ENCODE data around the gene CACNA1E. TPM values are rescaled to one million over a fixed set of nuclear protein-coding genes. Genes with fewer than 3 reads are reported as not detected.

The CACNA1E gene
- total RNA-seq, 1 experiment from 2014 or later: 0.05 TPM

DNA sequence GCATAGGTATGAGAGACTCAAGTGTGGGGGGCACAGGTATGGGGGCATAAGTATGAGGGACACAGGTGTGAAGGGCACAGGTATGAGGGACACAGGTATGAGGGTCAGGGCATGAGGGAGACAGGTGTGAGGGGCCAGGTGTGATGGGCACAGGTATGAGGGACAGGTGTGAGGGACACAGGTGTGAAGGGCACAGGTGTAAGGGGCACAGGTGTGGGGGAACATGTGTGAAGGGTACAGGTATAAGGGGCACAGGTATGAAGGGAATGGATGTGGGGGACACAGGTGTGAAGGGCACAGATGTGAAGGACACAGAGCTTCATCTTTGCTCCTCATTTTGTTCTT lies 41.2 kb upstream of the CACNA1E start:
- Mint-ChIP-seq H3K27me3 (ENCODE audit: insufficient read depth, unreplicated experiment) (peaks cover 11% of the 10 kb centered on the region), H3K9me3 (ENCODE audit: unreplicated experiment) (no peaks in the 10 kb centered on the region), H3K4me3 (ENCODE audit: unreplicated experiment) (no peak overlapping the region), H3K4me1 (ENCODE audit: insufficient read depth, unreplicated experiment) (peaks cover 6% of the 10 kb centered on the region), H3K27ac (ENCODE audit: low read depth, unreplicated experiment) (no peak overlapping the region), H3K36me3 (ENCODE audit: insufficient read depth, unreplicated experiment) (no peaks in the 10 kb centered on the region)
- ChIA-PET CTCF (interaction anchor here (0.6 to 2.3 kb wide), 3 partner anchors 17 to 1069 kb away, joined by 3 to 12 read pairs (median 4); no protein-coding TSS in a partner anchor), POLR2A (interaction anchor here (0.6 kb wide), 1 partner anchor 172 kb away, joined by 3 read pairs; no protein-coding TSS in a partner anchor)
- BruUV-seq (replicated peaks): no TSS peak
- TF ChIP-seq, protein P1, sequence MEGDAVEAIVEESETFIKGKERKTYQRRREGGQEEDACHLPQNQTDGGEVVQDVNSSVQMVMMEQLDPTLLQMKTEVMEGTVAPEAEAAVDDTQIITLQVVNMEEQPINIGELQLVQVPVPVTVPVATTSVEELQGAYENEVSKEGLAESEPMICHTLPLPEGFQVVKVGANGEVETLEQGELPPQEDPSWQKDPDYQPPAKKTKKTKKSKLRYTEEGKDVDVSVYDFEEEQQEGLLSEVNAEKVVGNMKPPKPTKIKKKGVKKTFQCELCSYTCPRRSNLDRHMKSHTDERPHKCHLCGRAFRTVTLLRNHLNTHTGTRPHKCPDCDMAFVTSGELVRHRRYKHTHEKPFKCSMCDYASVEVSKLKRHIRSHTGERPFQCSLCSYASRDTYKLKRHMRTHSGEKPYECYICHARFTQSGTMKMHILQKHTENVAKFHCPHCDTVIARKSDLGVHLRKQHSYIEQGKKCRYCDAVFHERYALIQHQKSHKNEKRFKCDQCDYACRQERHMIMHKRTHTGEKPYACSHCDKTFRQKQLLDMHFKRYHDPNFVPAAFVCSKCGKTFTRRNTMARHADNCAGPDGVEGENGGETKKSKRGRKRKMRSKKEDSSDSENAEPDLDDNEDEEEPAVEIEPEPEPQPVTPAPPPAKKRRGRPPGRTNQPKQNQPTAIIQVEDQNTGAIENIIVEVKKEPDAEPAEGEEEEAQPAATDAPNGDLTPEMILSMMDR (IDR thresholded peaks at IDR 0.05; ENCODE audit: unreplicated experiment): no peak
- no peak for DNase-seq (ENCODE audit: unreplicated experiment)
- intact Hi-C loops (cut with micrococcal nuclease): no loop called here

- CTCF ChIA-PET: interaction anchor here (0.5 to 1.2 kb wide), 5 partner anchors 9 to 816 kb away, joined by 3 to 8 read pairs (median 3); no protein-coding TSS in a partner anchor
These were observed 40.0 kb upstream of the CACNA1E start for GRCh38 chr1:181443231-181443853.

GRCh38 chr1:181445436-181445835 lies 37.9 kb upstream of the CACNA1E start:
- H3K27me3 Mint-ChIP-seq (ENCODE audit: insufficient read depth, unreplicated experiment): peaks cover 11% of the 10 kb centered on the region
- no peaks in the 10 kb centered on the region for H3K9me3 Mint-ChIP-seq (ENCODE audit: unreplicated experiment)
- intact Hi-C loops (cut with micrococcal nuclease): no loop called here
- no peak for DNase-seq (ENCODE audit: unreplicated experiment)
- H3K4me3 Mint-ChIP-seq (ENCODE audit: unreplicated experiment): no peak overlapping the region
- no peak overlapping the region for H3K27ac Mint-ChIP-seq (ENCODE audit: low read depth, unreplicated experiment)
- TF ChIP-seq, protein P1 (IDR thresholded peaks at IDR 0.05; ENCODE audit: unreplicated experiment): no peak
- no TSS peak for BruUV-seq (replicated peaks)
- POLR2A ChIA-PET: no interaction called here
- peaks cover 6% of the 10 kb centered on the region for H3K4me1 Mint-ChIP-seq (ENCODE audit: insufficient read depth, unreplicated experiment)
- H3K36me3 Mint-ChIP-seq (ENCODE audit: insufficient read depth, unreplicated experiment): no peaks in the 10 kb centered on the region
- CTCF ChIA-PET: interaction anchor here (0.6 to 1.1 kb wide), 4 partner anchors 12 to 215 kb away, joined by 3 read pairs; no protein-coding TSS in a partner anchor

More at GRCh38 chr1:181443231-181443853, 40.0 kb upstream of the CACNA1E start:
- Mint-ChIP-seq H3K9me3 (ENCODE audit: unreplicated experiment) (no peaks in the 10 kb centered on the region), H3K4me3 (ENCODE audit: unreplicated experiment) (no peak overlapping the region), H3K4me1 (ENCODE audit: insufficient read depth, unreplicated experiment) (peaks cover 6% of the 10 kb centered on the region), H3K36me3 (ENCODE audit: insufficient read depth, unreplicated experiment) (no peaks in the 10 kb centered on the region), H3K27ac (ENCODE audit: low read depth, unreplicated experiment) (no peak overlapping the region), H3K27me3 (ENCODE audit: insufficient read depth, unreplicated experiment) (peaks cover 11% of the 10 kb centered on the region)
- no TSS peak for BruUV-seq (replicated peaks)
- intact Hi-C loops (cut with micrococcal nuclease): no loop called here
- POLR2A ChIA-PET: no interaction called here
- TF ChIP-seq, protein P1 (IDR thresholded peaks at IDR 0.05; ENCODE audit: unreplicated experiment): no peak
- DNase-seq (ENCODE audit: unreplicated experiment): no peak

- no peak overlapping the region for H3K27ac Mint-ChIP-seq (ENCODE audit: low read depth, unreplicated experiment)
- peaks cover 6% of the 10 kb centered on the region for H3K4me1 Mint-ChIP-seq (ENCODE audit: insufficient read depth, unreplicated experiment)
- peaks cover 11% of the 10 kb centered on the region for H3K27me3 Mint-ChIP-seq (ENCODE audit: insufficient read depth, unreplicated experiment)
- no TSS peak for BruUV-seq (replicated peaks)
- no peak for DNase-seq (ENCODE audit: unreplicated experiment)
- no peak overlapping the region for H3K4me3 Mint-ChIP-seq (ENCODE audit: unreplicated experiment)
- H3K36me3 Mint-ChIP-seq (ENCODE audit: insufficient read depth, unreplicated experiment): no peaks in the 10 kb centered on the region
- ChIA-PET POLR2A (interaction anchor here (0.7 kb wide), 1 partner anchor 9 kb away, joined by 3 read pairs; no protein-coding TSS in a partner anchor), CTCF (interaction anchor here (0.9 to 4.2 kb wide), 4 partner anchors 14 to 632 kb away, joined by 3 to 21 read pairs (median 3); no protein-coding TSS in a partner anchor)
- no peaks in the 10 kb centered on the region for H3K9me3 Mint-ChIP-seq (ENCODE audit: unreplicated experiment)
- intact Hi-C loops (cut with micrococcal nuclease): no loop called here
- TF ChIP-seq, protein P1 (IDR thresholded peaks at IDR 0.05; ENCODE audit: unreplicated experiment): no peak
These were observed 34.9 kb upstream of the CACNA1E start for GRCh38 chr1:181448461-181448860.

All from MCF 10A (cell line).